ENCODE measurements around the gene PTX4. TPM values are rescaled to one million over a fixed set of nuclear protein-coding genes. Genes with fewer than 3 reads are reported as not detected.

PTX4 gene
- total RNA-seq, 4 donors from 2014 or later = not detected

DNA sequence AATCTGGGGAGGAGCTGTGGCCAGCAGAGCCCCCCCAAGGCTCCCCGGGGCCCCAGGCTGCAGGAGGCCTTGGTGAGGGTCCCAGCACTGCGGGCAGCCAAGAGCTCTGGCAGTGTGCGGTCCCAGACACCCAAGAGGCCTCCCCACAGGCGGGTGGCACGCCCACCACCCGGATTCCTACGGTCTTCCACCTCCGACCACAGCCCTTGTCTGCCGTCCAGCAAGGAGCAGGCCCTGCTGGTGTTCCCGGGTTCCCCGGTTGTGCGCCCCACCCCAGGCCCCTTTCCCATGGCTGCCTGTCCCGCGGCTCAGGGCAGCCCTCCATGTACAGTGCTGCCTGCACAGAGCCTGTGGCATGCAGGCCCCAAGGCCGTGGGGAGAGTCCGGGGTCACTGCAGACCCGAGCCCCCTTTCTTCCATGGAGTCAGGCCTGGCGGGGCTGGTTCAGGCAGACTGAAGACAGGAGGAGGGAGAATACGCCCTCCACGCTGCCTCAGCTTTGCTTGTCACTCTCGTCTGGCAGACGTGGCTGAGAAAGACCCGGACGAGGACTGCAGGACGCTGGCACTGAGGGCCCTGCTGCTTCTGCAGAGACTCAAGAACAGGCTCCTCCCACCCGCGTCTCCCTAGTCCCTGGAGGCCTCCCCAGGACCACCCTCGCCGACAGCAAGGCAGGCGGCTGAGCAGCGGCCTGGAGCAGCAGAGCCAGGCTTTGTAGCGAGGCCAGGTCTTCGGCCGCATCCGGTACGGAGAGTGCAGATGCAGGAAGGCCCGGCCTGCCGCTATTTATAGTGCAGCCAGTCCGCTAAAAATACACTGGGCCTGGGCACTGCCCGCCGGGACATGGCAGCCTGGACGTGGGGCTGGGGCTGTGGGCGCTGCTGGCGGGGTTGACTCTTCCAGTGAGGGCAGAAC, 20.8 kb upstream of the PTX4 start:
- intact Hi-C loops (cut with DNase I) = no loop called here
- Histone ChIP-seq H3K9me3 (no peaks in the 10 kb centered on the region), H3K4me1 (peaks cover 0 to 7% of the 10 kb centered on the region in 2 donors), H3K27ac (peak overlapping the region in 2 of 3 donors; percentile 10 to 61), H3K27me3 (no peaks in the 10 kb centered on the region), H3K4me3 (replicated peaks in 1 of 3) (no peak overlapping the region), H3K36me3 (peaks cover 7 to 14% of the 10 kb centered on the region in 2 donors)
- 85 to 86% methylated on average over 20 to 29 of the region's 44 CpGs for WGBS, 2 donors
- DNase-seq = peak in 1 of 2 donors; percentile 20
- peak in 1 of 2 donors; percentile 17 for TF ChIP-seq POLR2A (IDR thresholded peaks at IDR 0.05)
- TF ChIP-seq, protein P1, sequence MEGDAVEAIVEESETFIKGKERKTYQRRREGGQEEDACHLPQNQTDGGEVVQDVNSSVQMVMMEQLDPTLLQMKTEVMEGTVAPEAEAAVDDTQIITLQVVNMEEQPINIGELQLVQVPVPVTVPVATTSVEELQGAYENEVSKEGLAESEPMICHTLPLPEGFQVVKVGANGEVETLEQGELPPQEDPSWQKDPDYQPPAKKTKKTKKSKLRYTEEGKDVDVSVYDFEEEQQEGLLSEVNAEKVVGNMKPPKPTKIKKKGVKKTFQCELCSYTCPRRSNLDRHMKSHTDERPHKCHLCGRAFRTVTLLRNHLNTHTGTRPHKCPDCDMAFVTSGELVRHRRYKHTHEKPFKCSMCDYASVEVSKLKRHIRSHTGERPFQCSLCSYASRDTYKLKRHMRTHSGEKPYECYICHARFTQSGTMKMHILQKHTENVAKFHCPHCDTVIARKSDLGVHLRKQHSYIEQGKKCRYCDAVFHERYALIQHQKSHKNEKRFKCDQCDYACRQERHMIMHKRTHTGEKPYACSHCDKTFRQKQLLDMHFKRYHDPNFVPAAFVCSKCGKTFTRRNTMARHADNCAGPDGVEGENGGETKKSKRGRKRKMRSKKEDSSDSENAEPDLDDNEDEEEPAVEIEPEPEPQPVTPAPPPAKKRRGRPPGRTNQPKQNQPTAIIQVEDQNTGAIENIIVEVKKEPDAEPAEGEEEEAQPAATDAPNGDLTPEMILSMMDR (IDR thresholded peaks at IDR 0.05) = no peak

DNA sequence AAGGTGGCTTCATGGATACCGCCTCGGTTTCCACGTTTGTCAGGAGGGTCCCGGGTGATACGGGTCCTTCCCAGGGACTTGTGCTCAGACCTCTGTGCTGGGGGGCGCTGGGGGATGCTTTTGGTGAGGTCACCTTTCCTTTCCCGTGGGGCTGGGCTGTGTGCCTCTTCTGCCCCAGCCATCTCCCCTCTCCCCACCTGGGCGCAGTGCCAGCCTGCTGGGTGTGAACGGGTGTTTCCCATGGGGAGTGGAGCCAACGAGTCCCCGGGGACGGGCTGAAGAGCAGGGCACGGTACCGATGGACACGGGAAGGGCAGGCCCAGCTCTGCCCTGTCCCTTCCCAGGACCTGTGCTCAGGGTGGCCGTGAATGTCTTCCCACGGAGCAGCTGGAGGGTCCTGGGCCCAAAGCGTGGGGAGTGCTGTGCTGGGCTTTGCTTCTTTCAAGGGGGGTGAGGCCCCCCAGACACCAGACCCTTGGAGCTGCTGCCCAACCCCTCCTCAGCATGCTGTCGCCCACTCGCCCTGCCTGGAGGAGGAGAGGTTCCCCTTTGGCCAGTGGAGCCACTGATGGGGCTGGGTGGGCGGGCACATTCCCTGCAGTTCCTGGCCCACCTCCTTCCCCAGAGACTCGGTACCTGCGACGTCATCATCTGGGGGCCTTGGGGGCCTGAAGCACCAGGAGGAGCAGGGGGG, 19.9 kb upstream of the PTX4 start:
- no peaks in the 10 kb centered on the region for H3K27me3 ChIP-seq
- TF ChIP-seq, protein P1 (IDR thresholded peaks at IDR 0.05) = no peak
- no peak for TF ChIP-seq POLR2A (IDR thresholded peaks at IDR 0.05)
- peaks cover 7 to 9% of the 10 kb centered on the region in 2 donors for H3K36me3 ChIP-seq
- WGBS, 2 donors = 84 to 94% methylated on average over 14 to 22 of the region's 24 CpGs
- peak overlapping the region in 2 of 3 donors; percentile 10 to 43 for H3K27ac ChIP-seq
- intact Hi-C loops (cut with DNase I) = no loop called here
- H3K9me3 ChIP-seq = no peaks in the 10 kb centered on the region
- DNase-seq = no peak
- H3K4me3 ChIP-seq (replicated peaks in 1 of 3) = no peak overlapping the region
- peaks cover 0 to 7% of the 10 kb centered on the region in 2 donors for H3K4me1 ChIP-seq

DNA sequence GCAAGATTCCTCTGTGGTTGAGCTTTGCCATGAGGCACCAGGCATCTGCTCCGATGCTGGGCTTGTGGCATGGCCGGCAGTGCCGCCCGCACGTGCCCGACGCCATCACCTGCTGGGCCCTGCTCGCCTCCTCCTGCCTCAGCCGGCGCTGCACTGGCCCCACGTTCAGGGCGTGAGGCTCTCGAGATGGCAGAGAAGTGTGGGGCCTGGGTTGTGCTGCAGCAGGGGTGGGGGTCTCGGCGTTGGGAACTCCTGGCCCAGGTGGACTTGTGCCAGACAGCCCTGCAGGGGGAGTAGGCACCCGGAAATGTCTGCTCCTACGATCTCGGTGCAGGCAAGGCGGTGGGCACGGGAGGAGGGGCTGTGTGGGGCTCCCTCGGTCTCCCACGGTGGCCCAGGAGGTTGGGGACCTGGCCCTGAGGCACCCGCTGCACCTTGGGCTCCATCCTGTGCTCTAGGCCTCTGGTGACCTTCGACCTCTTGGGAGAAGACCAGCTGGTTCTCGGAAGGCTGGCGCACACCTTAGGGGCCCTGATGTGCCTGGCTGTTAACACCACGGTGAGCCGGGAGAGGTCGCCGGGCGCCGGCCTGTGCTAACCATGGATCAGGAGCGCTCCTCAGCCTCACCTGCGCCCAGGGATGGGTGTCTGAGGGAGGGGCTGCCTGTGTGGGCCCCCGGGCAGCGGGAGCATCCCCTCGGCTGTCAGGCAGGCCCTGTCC, 17.9 kb upstream of the PTX4 start:
- Histone ChIP-seq H3K4me1 (peaks cover 0 to 7% of the 10 kb centered on the region in 2 donors), H3K9me3 (no peaks in the 10 kb centered on the region), H3K27ac (no peak overlapping the region), H3K4me3 (replicated peaks in 1 of 3) (no peak overlapping the region), H3K36me3 (peaks cover 21 to 25% of the 10 kb centered on the region in 2 donors), H3K27me3 (no peaks in the 10 kb centered on the region)
- TF ChIP-seq, protein P1 (IDR thresholded peaks at IDR 0.05) = no peak
- TF ChIP-seq POLR2A (IDR thresholded peaks at IDR 0.05) = no peak
- DNase-seq = no peak
- intact Hi-C loops (cut with DNase I) = no loop called here
- 92 to 94% methylated on average over 17 to 24 of the region's 37 CpGs for WGBS, 2 donors

DNA sequence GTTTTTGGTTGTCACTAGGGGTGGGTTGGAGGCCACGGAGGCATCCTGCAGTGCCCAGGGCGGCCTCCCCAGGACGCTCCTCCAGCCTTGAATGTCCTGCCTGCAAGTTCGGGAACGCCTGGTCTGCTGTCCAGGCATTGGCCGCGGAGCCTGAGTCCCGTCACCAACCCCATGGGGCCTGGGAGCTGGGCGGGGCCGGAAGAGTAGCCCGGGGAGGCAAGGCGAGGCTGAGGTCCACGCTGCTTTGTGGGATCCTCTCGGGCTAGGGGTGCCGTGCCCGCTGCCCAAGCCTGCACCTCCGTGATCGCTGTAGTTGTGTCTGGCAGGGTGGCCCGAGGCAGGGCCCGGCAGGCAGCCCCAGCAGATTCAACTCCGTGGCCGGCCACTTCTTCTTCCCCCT, 17.2 kb upstream of the PTX4 start:
- WGBS, 2 donors = 95 to 98% methylated on average over 14 to 15 of the region's 22 CpGs
- TF ChIP-seq, protein P1 (IDR thresholded peaks at IDR 0.05) = no peak
- no peak for TF ChIP-seq POLR2A (IDR thresholded peaks at IDR 0.05)
- Histone ChIP-seq H3K27me3 (no peaks in the 10 kb centered on the region), H3K27ac (no peak overlapping the region), H3K4me3 (replicated peaks in 1 of 3) (no peak overlapping the region), H3K36me3 (peaks cover 28 to 33% of the 10 kb centered on the region in 2 donors), H3K4me1 (peaks cover 0 to 7% of the 10 kb centered on the region in 2 donors), H3K9me3 (no peaks in the 10 kb centered on the region)
- intact Hi-C loops (cut with DNase I) = no loop called here
- DNase-seq = no peak

All from thyroid gland (tissue), 4 donors.